Measurements from ENCODE around the gene LRRC27.

The LRRC27 gene

GRCh38 chr10:132364594-132364970 is 32.6 kb downstream of the LRRC27 start:
- no peaks in the 10 kb centered on the region for H3K4me1 Mint-ChIP-seq
- H3K27ac Mint-ChIP-seq, result no peak overlapping the region
- TF ChIP-seq CTCF (IDR thresholded peaks at IDR 0.05; ENCODE audit: unreplicated experiment in 3 of 3), result no peak
- no peaks in the 10 kb centered on the region for H3K9me3 Mint-ChIP-seq
- no peak overlapping the region for H3K4me3 Mint-ChIP-seq
- peaks cover 4% of the 10 kb centered on the region for H3K27me3 Mint-ChIP-seq (ENCODE audit: low read depth)
- peaks cover 45% of the 10 kb centered on the region for H3K36me3 Mint-ChIP-seq (ENCODE audit: low read depth)

- no peak overlapping the region for H3K27ac Mint-ChIP-seq
- TF ChIP-seq CTCF (IDR thresholded peaks at IDR 0.05; ENCODE audit: unreplicated experiment in 3 of 3), result no peak
- no peak overlapping the region for H3K4me3 Mint-ChIP-seq
- H3K9me3 Mint-ChIP-seq, result no peaks in the 10 kb centered on the region
- H3K36me3 Mint-ChIP-seq (ENCODE audit: low read depth), result peaks cover 42% of the 10 kb centered on the region
- no peaks in the 10 kb centered on the region for H3K4me1 Mint-ChIP-seq
- peaks cover 4% of the 10 kb centered on the region for H3K27me3 Mint-ChIP-seq (ENCODE audit: low read depth)
Measured at GRCh38 chr10:132365102-132365501, 33.1 kb downstream of the LRRC27 start.

GRCh38 chr10:132366006-132366405 is 34.0 kb downstream of the LRRC27 start:
- no peak overlapping the region for H3K4me3 Mint-ChIP-seq
- no peak for TF ChIP-seq CTCF (IDR thresholded peaks at IDR 0.05; ENCODE audit: unreplicated experiment in 3 of 3)
- H3K9me3 Mint-ChIP-seq, result no peaks in the 10 kb centered on the region
- H3K4me1 Mint-ChIP-seq, result no peaks in the 10 kb centered on the region
- peaks cover 4% of the 10 kb centered on the region for H3K27me3 Mint-ChIP-seq (ENCODE audit: low read depth)
- H3K36me3 Mint-ChIP-seq (ENCODE audit: low read depth), result peaks cover 46% of the 10 kb centered on the region
- no peak overlapping the region for H3K27ac Mint-ChIP-seq

- H3K4me1 Mint-ChIP-seq, result no peaks in the 10 kb centered on the region
Measured at GRCh38 chr10:132366499-132366898, 34.5 kb downstream of the LRRC27 start.

GRCh38 chr10:132368391-132368790 is 36.4 kb downstream of the LRRC27 start:
- Mint-ChIP-seq H3K27ac (no peak overlapping the region), H3K9me3 (no peaks in the 10 kb centered on the region), H3K27me3 (ENCODE audit: low read depth) (peaks cover 4% of the 10 kb centered on the region), H3K4me3 (no peak overlapping the region), H3K36me3 (ENCODE audit: low read depth) (peaks cover 46% of the 10 kb centered on the region), H3K4me1 (no peaks in the 10 kb centered on the region)
- TF ChIP-seq CTCF (IDR thresholded peaks at IDR 0.05; ENCODE audit: unreplicated experiment in 3 of 3), result no peak

More at GRCh38 chr10:132366499-132366898, 34.5 kb downstream of the LRRC27 start:
- Mint-ChIP-seq H3K27me3 (ENCODE audit: low read depth) (peaks cover 4% of the 10 kb centered on the region), H3K36me3 (ENCODE audit: low read depth) (peaks cover 46% of the 10 kb centered on the region), H3K4me3 (no peak overlapping the region), H3K9me3 (no peaks in the 10 kb centered on the region), H3K27ac (no peak overlapping the region)
- no peak for TF ChIP-seq CTCF (IDR thresholded peaks at IDR 0.05; ENCODE audit: unreplicated experiment in 3 of 3)

GRCh38 chr10:132368881-132369635 is 37.1 kb downstream of the LRRC27 start:
- TF ChIP-seq CTCF (IDR thresholded peaks at IDR 0.05; ENCODE audit: unreplicated experiment in 3 of 3), result no peak
- H3K27me3 Mint-ChIP-seq (ENCODE audit: low read depth), result peaks cover 4% of the 10 kb centered on the region
- H3K36me3 Mint-ChIP-seq (ENCODE audit: low read depth), result peaks cover 50% of the 10 kb centered on the region
- no peak overlapping the region for H3K4me3 Mint-ChIP-seq
- no peaks in the 10 kb centered on the region for H3K9me3 Mint-ChIP-seq
- no peak overlapping the region for H3K27ac Mint-ChIP-seq
- no peaks in the 10 kb centered on the region for H3K4me1 Mint-ChIP-seq
